NCI-H128 (cell line): Measurements from ENCODE around the gene RGS2.

Source experiments
- DNase-seq: peaks from one replicate; lab custom pipeline; 2025; ENCODE audit not compliant: unreplicated experiment; lab: John Stamatoyannopoulos, UW

Gene RGS2

GRCh38 chr1:192830595-192831246 lies 21.9 kb downstream of the RGS2 start:
- no peak for DNase-seq

- DNase-seq: no peak
Observed at GRCh38 chr1:192831706-192832355, 23.0 kb downstream of the RGS2 start.

DNA sequence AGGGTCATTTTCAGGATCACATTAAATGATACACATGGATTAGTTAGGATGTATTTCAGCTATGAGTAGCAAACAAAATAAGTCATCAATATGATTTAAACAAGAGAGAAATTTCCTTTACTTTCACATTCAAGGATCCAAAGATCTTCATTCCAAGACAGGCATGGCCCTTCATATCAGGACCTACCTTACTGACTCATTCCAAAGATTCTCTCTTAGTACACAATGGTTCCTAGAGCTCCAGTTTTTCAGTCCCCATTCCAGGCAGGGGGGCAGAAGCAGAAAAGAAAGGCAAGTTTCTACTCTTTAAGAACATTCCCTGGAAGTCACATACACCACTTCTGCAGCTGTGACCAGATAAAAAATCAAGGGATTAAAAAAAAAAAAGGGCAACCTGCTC lies 23.7 kb downstream of the RGS2 start:
- no peak for DNase-seq

- no peak for DNase-seq
Observed at GRCh38 chr1:192835116-192835515, 26.3 kb downstream of the RGS2 start.

GRCh38 chr1:192839162-192840066 lies 30.6 kb downstream of the RGS2 start:
- no peak for DNase-seq

- DNase-seq: no peak
Observed at GRCh38 chr1:192844360-192844759, 35.5 kb downstream of the RGS2 start.

- DNase-seq: no peak
Observed at GRCh38 chr1:192846950-192847349, 38.1 kb downstream of the RGS2 start.

DNA sequence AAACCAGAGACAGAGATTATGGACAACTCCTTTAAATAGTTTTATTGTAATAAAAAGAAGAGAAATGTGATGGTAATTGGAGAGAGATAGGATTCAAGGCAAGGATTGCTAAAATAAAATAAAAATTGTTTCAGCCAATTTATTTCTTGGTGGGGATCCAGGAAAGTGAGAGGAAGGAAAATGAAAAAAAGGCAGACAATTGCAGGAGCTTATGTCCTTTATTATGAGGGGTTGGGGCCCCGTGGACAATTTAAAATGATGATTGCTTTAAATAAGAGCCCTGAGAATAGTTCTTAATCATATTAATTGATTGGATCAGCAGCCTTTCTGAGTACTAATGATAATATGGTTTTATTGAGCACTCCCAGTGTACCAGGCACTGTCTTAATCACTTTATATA lies 40.2 kb downstream of the RGS2 start:
- DNase-seq: no peak

GRCh38 chr1:192849442-192849841 lies 40.6 kb downstream of the RGS2 start:
- DNase-seq: no peak

- no peak for DNase-seq
Observed at GRCh38 chr1:192852001-192852947, 43.4 kb downstream of the RGS2 start.

- DNase-seq: no peak
Observed at GRCh38 chr1:192858456-192858855, 49.6 kb downstream of the RGS2 start.

DNA sequence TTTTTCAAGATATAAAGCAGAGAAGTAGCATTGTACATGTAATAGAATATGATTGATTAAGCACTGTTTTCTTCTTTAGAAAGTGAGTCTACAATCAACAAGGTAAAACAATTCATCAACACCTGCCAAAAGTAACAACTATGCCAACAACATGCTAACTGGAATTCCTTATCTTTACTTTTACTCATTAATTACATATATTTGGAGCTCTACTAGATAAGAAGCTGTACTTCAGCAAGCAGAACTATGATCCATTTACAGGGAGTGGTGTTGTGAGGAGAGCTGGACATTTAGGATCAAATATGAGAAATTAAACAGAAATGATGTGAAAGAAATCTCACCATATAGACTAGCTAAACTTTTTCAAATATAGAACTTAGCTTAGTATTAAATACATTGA lies 51.0 kb downstream of the RGS2 start:
- no peak for DNase-seq

GRCh38 chr1:192860478-192861185 lies 51.8 kb downstream of the RGS2 start:
- DNase-seq: no peak

DNA sequence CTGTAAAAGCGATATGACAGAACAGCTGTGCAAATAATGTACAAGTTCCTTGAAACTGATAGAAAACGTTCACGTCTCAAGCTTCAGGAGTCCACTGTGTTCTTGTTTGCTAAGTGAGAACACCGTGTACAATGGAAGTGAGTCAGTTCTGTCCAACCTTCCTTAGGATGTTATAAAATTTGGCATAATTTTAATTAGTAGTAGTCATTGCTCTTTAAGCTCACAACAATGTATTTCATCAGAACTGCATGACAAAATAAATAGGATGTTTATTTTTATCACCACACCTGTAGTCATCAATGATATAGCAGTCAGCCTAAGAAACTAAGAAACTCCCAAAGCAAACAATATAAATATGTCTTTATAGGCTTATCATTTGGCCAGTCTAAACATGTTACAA lies 53.0 kb downstream of the RGS2 start:
- DNase-seq: no peak
